GM12872 (cell line): Measurements from ENCODE around the gene NCBP1.

Experiments
- TF ChIP-seq, protein P1 (sequence below): IDR thresholded peaks from 3 replicates; pipeline ENCODE4 v1.5.1; 2011; ENCODE audit warnings: low read depth, mild to moderate bottlenecking, low read length, moderate library complexity; ENCODE audit not compliant: insufficient read depth

The NCBP1 gene

DNA sequence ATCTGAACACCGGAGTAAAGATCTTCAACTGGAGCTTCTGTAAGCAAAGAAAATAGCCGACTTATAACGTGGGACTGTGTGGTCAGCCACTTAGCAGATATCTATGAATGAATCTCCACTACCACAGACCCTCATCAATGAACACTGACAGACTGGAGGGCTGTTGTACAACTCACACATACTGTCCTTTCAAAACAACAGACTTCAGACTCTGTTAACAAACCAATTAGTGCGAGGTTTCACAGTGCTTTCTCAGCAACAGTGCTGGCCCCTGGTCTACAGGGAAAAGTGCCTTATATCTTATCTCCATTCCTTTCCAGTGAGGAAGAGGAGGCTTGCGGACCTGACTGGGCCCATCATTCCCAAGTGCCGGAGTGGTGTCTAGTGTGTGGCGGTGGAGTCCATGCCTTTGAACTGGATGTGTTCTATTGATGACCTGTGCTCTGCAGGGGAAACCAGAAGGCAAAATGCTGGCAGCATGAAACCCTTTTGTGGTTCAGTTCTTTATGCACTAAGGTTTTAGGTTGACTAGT is 34.2 kb upstream of the NCBP1 start:
- TF ChIP-seq, protein P1, sequence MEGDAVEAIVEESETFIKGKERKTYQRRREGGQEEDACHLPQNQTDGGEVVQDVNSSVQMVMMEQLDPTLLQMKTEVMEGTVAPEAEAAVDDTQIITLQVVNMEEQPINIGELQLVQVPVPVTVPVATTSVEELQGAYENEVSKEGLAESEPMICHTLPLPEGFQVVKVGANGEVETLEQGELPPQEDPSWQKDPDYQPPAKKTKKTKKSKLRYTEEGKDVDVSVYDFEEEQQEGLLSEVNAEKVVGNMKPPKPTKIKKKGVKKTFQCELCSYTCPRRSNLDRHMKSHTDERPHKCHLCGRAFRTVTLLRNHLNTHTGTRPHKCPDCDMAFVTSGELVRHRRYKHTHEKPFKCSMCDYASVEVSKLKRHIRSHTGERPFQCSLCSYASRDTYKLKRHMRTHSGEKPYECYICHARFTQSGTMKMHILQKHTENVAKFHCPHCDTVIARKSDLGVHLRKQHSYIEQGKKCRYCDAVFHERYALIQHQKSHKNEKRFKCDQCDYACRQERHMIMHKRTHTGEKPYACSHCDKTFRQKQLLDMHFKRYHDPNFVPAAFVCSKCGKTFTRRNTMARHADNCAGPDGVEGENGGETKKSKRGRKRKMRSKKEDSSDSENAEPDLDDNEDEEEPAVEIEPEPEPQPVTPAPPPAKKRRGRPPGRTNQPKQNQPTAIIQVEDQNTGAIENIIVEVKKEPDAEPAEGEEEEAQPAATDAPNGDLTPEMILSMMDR = no peak

DNA sequence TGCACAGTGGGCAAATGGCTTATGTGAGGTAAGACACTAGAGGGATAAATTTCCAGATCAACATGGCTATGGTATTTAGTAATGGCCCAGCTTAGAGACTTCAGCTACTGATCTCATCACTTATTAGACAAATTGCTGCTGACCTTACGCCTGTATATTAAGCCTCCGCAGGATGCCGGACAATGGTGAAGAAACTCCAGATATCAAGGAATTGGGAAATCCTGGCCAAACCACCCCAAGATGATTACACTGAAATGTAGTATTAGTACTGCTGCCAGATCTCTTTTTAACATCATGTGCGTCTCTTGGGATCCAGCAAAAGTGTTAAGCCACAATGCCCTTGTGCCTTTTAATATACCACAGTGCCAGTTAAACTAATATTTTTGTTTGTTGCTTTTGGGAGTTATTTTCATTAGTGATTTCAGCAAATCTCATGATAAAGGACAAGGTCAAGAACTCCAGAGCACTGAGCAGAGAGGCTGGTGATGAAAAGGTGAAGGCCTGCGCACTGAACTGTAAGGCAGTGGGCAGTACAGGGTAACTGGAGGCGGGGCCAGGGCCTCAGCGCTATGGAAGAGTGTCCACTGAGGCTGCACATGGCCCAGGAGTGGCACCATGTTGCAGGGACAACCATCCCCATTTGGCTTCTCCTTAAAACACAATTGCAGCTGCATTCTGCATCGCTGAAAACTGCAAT is 32.9 kb upstream of the NCBP1 start:
- TF ChIP-seq, protein P1 = no peak

DNA sequence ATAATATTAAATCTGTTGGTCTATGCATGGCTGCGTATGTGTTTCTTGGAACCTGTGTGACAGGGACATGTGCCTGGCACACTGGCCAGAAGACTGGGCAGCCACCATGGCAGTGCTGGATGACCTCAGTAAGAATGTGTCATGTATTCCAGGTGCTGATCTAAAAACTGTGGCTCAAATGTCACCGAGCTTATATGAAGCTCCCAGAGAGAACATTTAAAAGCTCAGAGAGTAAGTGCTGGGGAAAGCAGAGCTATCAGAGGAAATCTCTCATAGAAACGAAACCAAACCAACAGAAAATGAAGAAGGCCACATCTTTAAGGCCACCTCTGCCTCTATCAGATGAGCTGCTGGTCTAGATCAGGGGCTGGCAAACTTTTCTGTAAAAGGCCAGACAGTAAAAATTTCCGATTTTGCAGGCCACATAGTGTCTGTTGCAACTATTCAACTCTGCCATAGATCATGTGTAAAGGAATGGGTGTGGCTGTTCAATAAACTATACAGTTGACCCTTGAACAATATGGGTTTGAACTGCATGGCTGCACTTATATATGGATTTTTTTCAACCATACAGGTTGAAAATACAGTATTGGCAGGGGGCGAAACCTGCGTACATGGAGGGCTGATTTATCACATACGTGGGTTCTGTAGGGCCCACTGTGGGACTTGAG is 32.3 kb upstream of the NCBP1 start:
- TF ChIP-seq, protein P1 = no peak

DNA sequence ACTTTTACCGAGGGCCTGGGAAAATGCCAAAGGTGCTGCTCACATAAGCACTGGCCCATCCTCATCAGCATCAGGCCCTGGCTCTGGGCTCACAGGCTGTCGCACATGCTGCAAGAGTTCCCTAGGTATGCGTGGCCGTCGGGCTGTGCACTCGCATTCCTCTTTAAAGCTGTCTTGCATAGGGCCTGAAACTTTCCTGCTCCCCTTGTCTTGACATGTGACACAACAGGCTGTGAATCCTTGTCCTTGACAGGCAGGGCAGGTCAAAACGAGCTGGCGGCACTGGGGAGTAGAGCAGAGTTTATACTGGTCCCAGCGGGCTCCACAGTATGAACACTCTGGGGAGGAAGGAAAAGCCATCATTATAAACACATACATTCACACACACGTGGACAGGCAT is 31.2 kb upstream of the NCBP1 start:
- TF ChIP-seq, protein P1 = no peak

DNA sequence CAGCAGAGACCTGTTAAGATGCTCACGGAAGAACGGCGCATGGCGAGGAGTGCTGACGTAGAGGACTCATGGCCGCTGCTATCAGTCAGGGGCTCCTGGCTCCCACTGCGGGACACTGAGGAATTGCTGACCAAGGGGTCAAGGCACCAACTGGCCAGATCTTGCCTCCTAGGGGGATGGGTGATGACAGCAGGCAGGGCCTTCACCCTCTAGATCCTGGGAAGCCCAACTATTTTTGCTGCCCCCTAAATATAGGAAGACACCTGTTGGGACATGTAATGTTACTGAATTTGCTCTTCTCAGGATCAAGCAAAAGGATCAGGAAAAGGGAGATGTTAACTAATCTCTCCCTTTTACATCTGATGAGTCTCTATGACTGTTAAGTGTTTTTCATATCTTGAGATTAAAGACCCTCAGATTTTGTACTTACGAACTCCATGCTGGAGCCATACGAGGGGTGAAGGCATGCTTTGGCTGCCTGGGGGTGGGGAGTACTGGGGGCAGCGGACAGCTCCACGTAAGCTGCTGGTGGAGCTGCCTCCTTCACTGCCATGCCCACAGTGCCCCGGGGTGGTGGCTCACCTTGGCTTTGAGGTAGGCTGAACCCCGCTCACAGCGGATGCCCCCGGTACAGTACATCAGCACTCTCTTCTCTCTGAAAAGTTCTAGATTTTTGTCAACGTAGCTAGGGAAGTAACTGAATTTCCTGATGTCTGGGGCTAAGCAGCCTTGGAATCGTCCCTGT is 28.5 kb upstream of the NCBP1 start:
- TF ChIP-seq, protein P1 = no peak

DNA sequence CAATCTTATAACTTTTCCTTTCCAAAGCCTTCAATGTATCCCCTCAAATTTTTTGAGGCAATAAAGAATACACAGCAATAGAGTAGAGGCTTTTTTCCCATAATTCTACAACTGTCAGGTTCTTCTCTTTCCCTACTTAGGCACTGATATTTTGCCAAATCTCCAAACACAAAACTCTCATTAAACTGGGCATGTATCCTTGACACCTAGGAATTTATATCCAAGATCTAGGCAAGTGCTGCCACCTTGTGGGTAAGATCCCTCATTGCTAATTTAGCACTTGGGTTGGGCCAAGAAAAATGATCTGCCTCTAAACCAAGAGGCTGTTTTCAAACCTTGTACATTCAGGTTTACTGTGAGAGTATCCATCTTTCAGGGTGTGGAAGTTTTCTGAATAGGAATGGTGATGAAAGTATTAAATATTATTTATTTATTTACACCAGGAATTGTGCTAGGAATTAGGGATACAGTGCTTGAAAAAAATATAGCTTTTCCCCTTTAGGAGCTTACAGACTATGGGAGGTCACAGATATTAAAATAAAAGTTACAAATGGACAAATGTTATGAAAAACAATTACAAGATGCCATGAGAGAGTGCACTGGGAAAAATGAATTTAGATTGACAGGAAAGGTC is 18.1 kb upstream of the NCBP1 start:
- TF ChIP-seq, protein P1 = peak; percentile 66
